Nucleus accumbens (tissue), 56 donors: ENCODE results near the gene POLR3E.
A peak's percentile ranks its signal among the peaks of the same experiment; 100 is the strongest.
"Not testable (repeated sequence)": the region's sequence is repeated elsewhere in the genome, so short reads cannot be mapped to it uniquely, and the experiment has no call there.

Experiments
- DNase-seq, 56 donors: peaks; one replicate each; lab custom pipeline; 2025; lab: John Stamatoyannopoulos, UW

Gene POLR3E

DNA sequence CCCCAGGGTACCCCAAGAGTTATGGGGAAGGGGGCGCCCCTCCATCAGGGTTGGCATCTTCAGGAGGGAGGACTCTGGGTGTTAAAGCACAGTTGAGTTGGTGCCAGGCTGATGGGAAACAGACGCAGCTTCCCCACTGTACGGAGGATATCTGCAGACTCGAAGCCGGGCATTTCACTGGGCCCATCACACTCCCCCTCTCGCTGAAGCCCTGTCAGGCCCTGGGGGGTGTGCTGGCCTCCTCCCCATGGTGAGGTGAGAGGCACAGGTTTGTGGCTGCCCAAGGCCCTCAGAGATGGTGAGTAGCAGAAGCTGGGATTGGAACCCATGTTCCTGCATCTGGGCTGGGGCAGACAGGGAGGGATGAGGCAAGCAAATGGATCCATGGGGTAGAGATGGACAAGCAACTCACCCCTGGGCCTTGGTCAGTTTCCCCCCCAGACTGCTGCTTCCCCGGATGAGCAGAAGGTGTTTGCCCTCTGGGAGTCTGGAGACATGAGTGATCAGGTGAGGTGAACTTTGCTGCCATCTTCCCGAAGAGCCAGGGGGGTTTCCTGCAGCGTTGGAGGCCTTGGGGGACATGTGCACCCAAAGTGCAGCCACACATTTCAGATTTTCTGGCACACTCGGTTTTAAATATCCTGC is 31.0 kb downstream of the POLR3E start:
- DNase-seq, result no peak

DNA sequence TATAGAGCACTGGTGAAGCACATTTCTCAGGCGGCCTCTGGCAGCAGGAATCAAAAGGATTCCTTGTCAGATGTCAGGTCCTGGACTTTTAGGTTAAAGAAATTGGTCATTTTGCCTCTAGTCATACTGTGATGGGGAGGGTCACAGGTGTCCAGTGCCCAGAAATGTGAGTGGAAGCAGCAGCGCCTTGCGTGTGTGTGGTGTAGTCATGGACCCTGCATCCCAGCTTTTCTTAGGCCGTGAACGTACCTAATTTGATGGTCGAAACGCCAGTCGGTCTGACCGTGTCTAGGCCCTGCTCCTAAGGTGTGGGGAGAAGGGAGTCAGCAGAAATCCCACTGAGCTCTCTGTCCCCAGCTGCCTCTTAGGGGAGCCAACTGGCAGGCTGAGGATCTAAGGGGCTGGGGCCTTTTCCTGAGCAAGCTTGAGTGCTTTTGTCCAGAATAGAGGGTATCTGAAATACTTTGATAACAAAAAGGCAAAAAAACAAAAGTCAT is 32.0 kb downstream of the POLR3E start:
- no peak for DNase-seq

DNA sequence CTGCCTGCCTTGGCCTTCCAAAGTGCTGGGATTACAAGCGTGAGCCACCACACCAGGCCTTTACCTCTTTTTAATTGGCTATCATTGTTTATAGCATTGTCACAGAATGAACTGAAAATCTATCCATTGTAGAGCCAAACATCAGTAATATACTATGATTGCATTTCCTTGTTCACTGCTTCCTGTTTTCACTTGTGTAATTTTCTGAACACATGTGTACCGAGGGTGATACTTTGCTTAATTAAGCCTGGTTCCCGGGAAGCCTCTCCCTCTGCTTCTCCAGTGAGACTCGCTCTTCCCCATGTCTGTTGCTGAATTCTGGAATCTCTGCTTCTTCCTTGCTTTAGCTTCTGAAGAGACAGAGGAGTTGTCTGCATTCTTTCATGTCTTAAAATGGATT is 33.1 kb downstream of the POLR3E start:
- DNase-seq, result no peak

DNA sequence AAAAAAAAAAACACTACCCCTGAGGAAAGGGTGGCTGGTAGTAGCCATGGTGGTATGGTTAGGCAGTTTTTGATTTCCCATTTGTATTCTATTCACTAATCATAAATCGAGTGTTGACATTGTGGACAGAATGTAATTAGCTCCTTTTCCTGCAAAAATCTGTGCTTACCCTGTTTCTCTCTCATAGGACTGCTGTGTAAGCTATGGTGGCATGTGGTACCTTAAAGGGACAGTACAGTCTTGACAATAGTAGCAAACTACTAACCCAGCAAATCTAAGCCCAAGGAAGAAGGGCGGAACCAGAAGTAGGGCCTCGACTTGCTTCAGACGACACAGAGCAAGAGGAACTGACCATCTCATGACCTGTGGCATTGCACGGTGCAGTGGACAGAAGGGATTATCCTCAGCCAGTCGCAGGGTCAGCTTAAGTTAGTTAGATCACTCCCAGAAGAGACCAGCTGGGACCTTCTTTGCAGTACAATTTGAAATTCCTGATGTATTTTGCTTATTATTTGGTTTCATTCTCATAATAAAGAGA is 36.3 kb downstream of the POLR3E start:
- no peak for DNase-seq

DNA sequence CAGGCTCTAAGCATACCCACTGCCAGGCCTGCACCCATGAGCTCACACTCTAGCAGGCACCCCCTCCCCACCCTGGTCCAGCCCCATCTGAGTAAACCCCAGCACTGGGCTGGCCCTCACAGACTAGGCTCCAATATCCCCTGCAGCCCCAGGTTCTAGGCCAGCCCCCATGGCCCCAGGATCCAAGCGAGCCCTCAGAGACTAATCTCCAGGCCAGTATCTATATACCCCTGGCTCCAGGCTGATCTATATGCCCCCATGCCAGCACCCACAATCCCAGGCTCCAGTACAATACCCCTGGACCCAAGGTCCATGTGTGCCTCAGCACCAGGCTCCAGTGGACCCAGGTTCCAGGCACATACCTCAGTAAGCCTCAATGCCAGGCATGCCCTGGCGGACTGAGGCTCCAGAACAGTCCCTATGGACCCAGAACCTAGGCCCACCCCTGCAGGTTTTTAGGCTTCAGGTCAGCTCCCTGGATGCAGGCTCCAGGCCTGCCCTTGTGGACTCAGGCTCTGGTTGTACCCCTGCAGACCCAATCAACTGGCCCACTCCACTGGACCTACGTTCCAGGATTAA is 38.5 kb downstream of the POLR3E start:
- no peak for DNase-seq

DNA sequence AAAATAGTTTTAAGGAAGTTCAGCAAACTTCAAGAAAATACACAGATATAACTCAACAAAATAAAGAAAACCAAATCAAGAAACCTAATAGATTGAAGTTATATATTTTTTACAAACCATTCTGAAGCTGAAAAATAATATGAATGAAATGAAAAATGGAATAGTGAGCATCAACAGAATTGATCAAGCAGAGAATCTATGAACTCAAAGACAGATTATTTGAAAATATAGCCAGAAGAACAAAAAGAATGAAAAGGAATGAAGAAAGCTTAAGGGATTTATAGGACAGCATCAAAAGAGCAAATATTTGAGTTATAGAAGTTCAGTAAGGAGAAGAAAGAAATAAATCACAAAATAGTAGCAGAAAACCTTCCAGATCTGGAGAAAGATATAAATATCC is 39.4 kb downstream of the POLR3E start:
- no peak for DNase-seq

DNA sequence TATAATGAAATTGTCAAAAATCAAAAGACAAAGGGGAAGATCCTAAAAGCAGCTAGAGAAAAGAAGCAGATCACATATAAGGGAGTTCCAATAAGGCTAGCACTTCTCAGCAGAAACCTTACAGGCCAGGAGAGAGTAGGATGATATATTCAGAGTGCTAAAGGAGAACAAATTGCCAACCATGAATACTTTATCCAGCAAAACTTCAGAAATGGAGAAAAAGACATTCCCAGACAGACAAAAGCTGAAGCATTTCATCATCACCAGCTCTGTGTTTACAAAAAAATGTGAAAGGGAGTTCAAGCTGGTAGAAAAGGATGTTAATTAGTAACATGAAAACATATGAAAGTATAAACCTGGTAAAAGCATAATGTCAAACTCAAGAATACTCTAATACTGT is 39.8 kb downstream of the POLR3E start:
- no peak for DNase-seq

DNA sequence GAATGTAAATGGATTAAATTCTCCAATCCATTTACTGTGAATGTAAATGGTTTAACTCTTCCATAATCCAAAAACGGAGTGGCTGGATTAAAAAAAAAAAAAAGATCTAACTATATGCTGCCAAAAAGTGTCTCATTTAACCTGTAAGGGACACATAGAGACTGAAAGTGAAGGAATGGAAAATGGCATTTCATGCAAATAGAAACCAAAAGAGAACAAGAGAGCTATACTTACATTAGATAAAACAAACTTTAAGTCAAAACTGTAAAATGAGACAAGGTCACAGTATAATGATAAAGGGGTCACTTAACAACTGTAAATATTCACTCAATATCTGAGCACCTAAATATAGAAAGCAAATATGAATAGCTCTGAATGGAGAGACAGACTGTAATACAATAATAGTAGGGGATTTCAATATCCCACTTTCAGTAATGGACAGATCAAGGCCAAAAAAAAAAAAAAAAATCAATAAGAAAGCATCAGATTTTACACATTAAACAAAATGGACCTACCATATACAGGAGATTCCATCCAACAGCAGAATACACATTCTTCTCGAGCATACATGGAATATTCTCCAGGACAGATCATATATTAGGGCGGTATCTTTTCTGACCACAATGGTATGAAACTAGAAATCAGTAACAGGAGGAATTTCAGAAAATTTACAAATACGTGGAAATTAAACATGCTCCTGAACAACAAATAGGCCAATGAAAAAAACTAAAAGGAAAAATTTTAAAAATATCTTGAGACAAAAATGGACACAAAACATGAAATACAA is 40.8 kb downstream of the POLR3E start:
- no peak for DNase-seq

DNA sequence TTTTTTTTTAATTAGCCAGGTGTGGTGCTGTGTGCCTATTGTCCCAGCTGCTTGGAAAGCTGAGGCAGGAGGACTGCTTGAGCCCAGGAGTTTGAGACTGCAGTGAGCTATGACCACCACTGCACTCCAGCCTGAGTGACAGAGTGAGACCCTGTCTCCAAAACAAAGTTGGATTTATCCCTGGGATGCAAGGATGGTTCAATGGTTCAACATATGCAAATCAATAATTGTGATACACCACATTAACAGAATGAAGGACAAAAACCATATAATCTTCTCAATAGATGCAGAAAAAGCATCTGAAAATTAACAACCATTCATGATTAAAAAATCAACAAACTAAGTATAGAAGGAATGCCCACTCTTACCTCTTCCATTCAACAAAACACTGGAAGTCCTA is 43.7 kb downstream of the POLR3E start:
- DNase-seq, result no peak

DNA sequence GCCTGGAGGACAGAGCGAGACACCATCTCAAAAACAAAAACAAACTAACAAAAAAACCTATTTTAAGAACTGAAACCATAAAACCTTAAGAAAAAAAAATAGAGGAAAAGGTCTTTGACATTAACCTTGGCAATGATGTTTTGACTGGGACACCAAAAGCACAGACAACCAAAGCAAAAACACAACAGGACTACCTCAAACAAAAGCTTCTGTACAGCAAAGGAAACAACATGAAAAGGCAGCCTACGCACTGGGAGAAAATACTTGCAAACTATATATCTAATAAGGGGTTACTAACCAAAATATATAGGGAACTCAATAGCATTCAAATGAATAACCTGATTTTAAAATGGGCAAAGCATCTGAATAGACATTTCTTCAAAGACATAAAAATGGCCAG is 44.9 kb downstream of the POLR3E start:
- DNase-seq, result no peak

DNA sequence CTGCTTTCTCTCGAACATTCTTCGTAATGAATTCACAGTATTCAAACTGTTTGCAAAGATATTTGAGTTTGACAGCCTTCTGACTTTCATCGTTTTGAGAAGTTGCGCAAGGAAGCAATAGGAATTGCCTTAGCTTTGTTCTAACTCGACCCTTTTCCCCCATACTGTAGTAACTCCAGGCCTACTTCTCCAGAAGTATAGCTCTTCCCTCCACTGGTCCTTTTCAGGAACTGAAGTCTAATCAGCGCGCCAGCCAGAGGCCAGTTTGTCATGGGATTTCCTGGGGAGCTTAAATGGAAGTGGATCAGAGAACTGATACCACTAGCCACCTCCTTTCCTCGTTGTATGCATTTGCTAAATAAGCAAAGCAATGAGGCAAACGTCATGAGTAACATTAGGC is 49.3 kb downstream of the POLR3E start:
- peak in 2 of 56 donors; percentile 3 to 11 for DNase-seq

DNA sequence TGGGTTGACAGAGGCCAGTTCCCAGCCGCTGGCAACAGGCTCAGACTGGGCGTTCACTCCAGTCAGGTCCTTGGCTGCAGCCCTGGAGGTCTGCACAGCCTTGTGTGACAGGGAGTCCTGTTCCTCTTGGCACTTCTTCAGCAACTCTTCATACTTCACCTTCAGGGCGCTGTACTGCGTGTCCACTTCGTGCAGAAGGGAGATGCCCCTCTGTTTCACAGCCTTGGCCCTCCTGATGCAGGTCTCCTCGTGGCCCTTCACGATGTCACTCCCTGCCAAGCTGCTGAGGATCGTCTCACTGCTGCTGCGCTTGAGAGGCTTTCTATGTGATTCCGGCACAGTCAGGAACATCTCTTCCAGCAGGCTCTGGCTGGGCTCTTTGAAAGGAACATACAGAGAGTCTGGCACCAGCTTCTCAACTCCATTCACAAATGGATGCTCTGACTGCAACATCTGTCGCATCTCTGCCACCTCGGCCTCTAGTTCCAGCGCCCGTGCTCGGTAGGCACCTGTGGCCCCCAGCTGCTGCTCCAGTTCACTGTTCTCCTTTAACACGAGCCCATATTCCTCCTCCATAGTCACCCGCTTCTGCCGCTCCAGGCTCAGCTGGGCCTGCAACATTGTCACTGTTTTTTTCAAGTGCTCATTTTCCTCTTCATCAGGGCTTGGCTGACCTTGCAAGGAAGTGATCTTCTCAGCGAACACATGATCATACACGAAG is 50.1 kb downstream of the POLR3E start:
- peak in 10 of 56 donors; percentile 4 to 46 (median 15) for DNase-seq

DNA sequence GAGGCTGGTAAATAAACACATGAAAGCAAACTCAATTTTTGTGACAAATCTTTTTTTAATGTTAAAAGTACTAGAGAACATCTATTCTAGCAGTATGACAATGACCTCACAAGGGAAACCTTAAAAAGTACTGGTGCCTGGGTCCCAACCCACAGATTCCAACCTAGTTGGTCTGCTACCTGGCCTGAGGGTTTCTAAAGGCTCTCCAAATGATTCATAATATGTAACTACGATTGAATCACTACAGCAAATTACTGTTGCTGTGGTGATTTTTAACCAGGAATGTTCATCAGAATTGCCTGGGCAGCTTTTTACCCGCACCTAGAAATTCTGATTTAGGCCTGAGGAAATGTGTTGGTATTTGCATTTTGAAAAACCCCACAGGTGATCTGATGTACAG is 51.1 kb downstream of the POLR3E start:
- no peak for DNase-seq

DNA sequence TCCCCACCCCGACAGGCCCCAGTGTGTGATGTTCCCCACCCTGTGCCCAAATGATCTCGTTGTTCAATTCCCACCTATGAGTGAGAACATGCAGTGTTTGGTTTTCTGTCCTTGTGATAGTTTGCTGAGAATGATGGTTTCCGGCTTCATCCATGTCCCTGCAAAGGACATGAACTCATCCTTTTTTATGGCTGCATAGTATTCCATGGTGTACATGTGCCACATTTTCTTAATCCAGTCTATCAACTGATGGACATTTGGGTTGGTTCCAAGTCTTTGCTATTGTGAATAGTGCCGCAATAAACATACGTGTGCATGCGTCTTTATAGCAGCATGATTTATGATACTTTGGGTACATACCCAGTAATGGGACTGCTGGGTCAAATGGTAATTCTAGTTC is 53.8 kb downstream of the POLR3E start:
- not testable (repeated sequence) for DNase-seq

DNA sequence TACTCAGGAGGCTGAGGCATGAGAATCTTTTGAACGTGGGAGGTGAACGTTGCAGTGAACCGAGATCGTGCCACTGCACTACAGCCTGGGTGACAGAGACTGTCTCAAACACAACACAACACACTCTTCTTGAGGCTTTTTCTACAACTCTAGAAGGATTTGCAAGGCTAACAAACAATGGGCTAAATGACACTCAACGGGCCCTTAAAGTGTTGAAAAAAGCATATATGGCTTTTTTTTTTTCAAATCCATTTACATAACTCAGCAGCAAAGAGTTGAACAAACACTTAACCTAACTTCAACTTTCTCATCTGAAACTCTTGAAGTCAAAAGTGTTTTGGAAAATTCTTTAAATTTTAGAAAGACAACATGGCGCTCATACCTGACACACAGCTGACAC is 54.9 kb downstream of the POLR3E start:
- DNase-seq, result no peak

DNA sequence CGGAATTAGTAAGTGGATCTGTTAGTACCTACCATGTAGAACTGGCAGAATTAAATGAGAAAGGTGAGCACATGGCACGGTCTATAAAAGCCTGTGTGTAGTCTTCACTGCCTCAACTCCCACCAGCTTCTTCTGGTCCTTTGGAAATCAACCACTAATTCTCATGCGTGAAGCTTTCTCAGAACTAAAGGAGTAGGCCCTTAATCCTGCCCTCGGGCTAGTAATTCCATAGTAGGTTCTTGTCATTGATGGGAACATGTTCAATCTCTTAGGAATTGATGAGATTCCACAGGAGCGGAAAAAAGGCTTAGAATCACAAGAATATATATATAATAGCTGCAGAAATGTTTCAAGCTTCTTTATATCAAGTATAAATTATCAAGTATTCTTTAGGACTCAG is 55.5 kb downstream of the POLR3E start:
- no peak for DNase-seq

DNA sequence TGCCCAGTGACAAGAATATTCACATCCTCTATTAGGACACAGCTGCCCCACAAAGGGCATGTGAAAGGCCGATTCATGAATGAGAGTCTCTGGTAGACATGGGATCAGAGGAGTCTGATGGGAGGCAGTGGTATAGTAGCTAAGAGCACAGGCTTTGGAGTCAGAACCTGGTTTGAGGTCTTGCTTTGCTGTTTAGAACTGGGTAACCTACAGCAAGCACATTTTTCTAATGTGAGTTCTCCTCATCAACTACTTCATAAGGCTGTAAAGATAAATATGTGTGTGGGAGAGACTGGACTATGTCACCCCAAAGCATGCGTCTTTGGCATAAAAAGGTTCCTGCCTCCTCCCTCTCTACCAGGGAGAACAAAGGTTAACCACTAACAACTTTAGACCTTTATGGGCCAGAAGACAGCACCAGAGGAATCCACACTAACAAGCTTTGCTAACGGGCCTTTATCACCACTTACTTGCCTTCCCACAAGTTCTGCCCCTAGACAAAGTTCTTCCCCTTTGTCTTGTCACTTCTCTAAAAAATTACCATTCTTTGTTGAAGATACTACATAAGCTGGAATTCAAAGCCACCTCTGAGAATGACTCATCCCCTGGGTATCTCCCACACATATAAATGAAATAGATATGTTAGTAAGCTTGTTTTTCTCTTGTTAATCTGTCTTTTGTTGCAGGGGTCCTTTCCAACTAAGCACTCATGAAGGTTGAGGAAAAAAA is 56.1 kb downstream of the POLR3E start:
- no peak for DNase-seq

DNA sequence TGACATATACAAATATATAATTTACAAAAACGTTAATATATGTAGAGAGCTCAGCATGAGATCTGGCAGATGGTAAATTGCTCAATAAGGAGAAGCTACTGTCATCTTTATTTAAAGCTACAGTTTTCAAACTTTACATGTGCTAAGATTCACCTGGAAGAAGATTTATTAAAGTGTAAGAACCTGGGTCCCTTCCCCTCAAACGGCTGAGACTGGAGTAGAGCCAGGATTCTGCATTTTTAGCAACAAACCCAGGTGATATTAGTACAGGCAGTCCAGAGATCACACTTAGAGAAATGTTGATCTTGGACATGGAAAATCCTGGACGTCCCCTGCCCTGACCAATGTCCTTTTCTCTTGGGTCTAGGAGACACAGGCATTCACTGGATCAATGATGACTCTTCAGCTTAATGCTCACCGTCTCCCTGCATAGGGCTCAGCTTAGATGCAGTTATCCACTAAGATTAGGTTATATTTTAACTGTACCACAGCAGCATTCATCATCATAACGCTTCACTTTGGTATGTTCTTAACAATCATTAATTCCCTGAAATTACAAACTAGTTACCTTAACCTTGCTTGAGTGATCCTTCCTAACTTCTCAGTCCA is 56.8 kb downstream of the POLR3E start:
- DNase-seq, result no peak

DNA sequence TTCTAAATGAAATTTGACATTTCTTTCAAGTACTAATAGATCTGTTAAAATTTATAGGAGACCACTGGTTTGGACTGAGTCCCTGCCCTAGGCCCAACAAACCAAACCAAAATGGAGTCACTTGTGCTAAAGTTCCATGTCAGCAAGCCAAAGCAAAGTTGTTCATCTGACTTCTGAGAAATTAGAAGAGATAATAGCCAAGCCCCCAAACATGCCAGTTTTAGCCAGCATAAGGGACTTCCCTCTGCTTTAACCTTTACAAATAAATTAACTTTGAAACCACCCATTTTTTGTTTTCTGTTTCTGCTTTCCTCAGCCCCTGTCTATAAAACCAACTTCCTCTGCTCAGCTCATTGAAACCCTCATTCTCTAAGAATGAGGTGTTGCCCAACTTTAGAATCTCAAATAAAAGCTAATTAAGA is 58.3 kb downstream of the POLR3E start:
- DNase-seq, result no peak
